OCI-M2 (cell line): ENCODE data around the gene RIMOC1.
A peak's percentile ranks its signal among the peaks of the same experiment; 100 is the strongest.

Experiments
- DNase-seq: peaks from one replicate; lab custom pipeline; 2025; ENCODE audit not compliant: unreplicated experiment; lab: John Stamatoyannopoulos, UW

RIMOC1 gene, protein sequence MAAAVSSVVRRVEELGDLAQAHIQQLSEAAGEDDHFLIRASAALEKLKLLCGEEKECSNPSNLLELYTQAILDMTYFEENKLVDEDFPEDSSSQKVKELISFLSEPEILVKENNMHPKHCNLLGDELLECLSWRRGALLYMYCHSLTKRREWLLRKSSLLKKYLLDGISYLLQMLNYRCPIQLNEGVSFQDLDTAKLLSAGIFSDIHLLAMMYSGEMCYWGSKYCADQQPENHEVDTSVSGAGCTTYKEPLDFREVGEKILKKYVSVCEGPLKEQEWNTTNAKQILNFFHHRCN

DNA sequence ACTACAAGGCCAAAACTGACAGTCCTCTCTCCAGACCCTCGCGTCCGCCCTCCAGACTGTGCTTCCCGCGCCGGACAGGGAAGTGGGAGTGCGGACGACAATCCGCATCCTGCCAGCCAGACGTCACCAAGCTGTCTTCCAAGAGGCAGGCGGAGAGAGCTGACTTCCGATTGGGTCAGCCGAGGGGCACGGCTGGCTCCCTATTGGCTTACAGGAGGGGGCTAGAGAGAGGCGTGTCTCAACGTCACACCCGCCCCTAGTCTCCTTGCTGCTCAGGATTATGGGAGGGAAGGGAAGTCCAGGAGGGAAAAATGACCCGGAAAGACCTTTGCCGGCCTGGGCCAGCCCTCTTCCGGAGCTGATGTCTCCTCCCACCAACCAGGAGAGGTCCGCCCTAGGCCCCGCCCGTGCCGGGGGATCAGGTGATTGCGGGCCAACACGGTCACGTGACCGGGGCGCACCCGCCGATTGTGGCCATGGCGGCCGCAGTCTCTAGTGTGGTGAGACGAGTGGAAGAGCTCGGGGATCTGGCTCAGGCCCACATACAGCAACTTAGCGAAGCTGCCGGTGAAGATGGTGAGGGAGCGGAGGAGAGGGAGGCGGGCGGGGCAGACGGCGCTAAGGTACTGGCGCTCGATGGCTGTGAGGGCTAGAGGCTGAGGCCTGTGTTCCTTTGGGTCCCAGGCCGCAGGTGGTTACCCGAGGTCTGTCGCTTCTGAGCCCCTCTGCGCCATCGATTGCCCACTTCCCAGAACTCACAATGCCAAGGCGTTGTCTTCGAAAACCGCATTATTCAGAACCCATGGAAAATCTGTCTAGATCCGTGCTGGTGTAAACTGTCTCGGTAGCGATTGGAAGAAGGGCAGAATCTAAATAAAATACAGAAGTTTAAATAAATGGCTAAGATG lies at the start of gene RIMOC1:
Gene RIMOC1 (plus strand): TSS at position 453 of the 908 bp plus-strand sequence. CDS start 24 bp downstream, at position 477.
- peak; percentile 63 for DNase-seq

DNA sequence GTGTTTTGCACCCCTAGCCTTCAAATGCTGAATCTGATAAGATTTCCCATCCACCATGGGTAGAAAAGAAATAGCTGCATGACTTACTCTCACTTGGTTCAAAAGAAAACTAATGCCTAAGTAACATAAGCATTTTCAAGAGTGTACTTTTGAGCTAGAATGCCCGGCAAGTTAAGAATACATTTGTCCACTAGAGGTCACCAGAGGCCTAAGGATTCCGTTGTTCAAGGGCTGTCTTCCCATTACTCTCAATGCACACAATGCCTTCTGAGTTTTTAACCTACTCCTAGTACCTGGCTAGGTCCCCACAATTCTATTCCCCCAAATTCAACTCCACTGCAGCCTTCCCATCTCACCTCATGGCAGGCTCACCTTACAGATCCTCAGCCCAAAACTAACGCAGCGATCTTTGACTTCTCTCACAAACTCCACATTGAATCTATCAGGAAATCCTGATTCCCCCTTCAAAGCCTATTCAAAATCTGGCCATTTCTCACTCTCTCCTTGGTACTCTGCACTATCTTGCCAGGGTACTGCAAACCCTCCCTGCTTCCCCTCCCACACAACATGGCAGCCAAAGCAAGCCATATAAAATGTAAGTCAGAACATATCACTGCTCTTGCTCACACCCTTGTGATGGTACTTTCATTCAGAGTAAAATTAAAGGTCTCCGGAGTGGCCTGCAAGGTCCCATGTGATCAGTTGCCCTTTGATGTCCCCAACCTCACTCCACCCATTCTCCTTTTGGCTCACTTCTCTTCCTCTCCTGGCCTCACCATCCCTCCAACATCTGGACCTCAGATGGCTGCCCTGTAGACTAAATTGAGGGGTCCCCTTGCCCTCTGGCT lies 47.3 kb upstream of the RIMOC1 start:
- DNase-seq = peak; percentile 31

DNA sequence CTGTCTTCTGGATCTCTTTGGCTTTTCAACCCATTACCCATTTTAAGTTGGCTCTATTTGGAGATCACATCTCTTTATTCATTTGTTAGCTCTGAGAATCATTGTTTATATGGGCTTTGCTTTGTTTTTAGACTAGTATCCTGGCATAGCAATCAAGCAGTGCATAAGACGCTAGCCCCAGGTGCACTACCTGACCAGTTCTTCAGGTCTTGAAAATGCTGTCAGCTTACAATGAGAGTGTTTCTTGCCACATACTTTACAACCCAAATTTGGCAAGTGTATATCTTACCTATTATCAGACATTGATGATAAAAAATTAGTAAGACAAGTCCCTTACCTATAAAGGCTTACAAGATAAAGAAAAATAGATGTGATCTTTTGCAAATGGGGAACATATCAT lies 46.2 kb upstream of the RIMOC1 start:
- no peak for DNase-seq

DNA sequence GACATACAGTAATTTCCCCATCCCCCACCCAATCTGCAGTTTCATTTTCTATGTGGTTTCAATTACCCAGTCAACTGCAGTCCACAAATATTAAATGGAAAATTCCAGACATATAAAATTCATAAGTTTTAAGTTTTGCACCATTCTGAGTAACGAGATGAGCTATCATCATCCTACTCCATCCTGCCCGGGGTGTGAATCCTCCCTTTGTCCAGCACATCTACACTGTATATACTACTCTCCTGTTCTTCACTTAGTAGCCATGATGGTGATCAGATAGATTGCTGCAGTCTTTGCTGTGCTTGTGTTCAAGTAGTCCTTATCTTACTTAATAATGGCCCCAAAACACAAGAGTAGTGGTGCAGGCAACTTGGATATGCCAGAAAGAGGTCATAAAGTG lies 45.3 kb upstream of the RIMOC1 start:
- no peak for DNase-seq

DNA sequence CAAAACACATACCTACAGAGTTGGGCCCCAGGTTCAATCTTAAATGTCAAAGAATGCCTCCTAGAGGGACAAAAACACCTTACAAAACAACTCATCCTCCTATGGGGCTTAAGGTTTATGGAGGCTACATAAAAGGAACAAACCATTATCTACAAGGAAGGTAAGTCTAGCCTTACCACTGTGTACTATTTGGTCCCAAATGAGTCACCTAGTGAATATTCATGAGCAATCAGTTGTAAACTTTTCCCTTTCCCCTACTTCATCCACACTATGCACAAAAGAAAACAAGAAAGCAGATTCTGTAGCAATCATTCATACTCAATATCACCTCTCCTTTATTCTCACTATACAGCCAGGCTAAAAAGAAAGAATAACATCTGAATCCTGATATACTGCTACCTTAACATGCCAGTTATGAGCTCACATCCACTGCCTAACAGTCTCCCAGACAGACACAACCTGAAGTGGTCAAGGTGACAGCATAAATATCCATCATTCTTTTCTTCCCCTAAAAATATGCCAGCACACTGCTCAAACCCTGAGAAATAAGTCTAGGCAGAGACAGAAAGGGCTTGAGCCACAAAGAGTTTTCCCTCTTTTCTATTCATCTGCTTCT lies 40.2 kb upstream of the RIMOC1 start:
- DNase-seq = no peak

DNA sequence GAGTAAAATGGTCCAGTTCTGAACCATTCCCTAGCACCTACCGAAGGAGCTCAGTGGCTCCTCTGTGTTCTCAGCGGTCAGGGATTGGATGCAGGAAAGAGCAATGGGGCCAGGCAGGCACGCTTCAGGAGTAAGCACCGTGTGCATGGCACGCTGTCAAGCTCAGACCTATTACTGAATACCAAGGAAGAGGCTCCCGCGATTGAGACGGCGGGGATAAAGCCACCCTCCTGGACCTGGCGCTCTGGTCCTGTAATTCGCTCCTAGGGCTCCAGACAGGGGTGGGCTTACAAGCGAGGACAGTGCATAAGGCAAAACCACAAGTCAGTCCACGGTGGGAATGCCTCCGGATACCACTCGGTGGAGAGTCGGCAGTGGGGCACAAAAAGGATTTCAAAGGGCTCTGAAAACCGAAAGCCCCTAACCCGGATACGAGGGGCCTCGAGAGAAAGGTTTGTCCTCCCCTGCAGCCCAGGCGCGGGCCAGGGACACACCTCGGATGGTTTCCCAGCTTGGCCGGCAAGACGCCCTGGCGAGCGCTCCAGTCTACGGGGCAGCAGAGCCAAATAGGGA lies 34.9 kb upstream of the RIMOC1 start:
- no peak for DNase-seq

DNA sequence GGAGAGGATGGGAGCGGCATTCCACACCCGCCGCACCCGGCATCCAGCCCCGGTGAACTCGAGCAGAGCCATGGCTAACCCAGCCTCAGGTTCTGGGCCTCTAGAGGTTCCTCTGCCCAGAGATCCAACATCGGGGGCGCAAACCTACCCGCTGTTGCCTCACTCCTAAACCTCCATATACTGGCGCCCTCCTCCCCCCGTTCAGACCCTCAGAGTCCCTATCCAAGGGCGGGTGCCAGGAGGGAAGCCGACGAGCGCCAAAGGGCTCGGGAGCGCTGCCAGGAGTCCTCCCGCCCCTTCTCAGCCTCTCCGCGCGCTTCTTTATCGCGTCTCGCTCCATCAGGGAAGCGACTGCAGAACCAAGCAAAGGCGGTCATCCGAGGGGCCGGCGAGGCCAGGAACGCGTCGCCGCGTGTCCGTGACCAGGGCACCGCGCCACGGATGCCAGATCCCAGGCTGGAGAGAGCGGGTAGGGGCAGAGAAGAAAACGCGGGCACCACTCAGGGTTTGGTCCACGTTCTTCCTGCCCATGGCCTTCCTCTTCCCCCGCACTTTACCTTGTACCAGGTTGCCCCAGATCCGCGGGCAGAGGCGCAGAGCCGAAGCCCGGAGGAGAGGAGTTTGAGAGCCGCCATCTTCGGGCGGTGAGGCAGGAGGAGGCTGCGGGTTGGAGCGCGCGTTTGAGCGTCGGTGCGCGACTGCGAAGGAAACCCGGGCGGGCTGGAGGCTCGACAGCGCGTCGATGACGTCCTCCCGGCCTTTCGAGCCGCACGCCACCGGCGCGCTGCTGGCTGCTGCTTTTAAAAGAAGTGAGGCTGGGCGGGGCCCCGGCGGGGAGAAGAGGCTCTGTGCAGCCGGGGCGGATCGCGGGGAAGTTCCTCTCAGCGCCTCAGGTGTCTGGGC lies 34.2 kb upstream of the RIMOC1 start, which contains the start of gene OXCT1:
Gene OXCT1 (minus strand): TSS at position 702 of the 903 bp plus-strand sequence. CDS start 67 bp downstream, at position 635.
- DNase-seq = no peak

DNA sequence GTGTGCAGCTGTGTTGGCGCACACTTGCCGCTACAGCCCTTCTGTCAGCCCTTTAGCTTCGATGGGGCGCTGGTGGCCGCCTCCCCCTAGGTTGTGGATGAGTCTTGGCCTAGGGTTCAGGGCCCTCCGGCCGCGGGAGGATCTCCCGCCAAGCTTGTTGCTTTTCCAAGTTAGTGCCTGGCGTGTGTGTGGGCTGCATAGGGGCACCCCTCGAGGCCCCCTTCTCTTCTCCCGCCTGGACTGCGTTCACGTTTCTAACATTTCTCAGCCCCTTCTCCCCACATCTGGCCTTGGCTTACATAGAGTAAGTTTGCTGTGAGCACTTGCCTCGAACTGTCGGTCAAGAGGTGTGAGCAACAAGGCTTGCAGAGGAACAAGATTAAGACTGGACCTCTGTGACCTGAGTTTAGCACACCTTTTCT lies 33.5 kb upstream of the RIMOC1 start:
- DNase-seq = no peak

DNA sequence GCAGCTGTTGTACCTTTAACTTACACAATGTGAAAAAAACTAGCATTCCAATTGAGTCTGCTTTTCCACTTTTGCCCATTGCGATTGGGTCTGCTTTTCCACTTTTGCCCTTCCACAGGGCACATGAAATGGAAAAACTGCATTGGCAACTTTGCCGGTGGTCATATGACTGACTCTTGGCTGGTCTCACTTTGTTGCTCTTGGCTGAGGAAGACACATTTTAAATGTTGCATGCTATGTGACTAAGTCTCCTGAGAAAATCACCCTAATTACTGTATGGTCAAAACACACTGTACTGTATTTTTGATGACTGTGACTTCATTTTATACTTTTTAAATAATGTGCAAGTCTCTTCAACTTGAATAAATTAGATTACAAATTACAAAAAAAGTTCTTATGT lies 32.3 kb upstream of the RIMOC1 start:
- no peak for DNase-seq

DNA sequence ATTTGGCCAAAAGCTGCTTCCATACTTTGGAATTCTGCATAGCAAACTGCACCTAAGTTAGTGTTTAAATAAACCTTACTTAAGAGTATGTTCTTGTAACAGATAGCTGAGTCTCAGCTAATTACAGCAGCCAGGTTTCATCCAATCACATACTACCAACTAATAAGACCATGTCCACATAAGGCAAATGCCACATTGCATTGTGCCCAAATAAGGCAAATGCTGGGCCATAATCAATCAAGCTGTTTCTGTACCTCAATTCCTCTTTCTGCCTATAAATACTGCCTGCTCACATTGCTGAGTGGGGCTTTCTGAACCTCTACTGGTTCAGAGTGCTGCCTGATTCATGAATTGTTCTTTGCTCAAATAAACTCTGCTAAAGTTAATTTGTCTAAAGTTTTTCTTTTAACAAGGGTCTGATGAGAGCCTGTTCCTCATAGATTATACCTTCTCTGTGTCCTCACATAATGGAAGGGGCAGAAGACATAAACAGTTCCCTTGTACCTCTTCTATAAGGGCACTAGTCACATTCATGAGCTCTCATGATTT lies 29.6 kb upstream of the RIMOC1 start:
- DNase-seq = no peak

DNA sequence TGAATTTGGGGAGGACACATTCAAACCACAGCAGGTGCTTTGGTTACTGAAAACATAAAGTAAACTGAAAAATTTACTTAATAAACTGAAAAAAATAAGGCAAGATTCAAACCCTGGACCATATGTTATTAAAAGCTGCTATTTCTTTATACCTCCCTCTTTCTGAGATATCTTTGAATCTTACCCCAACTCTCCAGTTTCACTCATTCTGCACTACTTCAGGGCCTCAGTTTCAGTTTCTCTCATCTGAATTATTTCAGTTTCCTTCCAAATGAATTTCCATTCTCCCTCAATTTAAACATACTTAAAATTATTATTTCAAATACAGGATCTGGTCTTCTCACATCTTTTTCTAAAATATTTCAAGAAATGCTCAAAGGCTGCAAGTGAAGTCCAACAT lies 29.0 kb upstream of the RIMOC1 start:
- DNase-seq = no peak

DNA sequence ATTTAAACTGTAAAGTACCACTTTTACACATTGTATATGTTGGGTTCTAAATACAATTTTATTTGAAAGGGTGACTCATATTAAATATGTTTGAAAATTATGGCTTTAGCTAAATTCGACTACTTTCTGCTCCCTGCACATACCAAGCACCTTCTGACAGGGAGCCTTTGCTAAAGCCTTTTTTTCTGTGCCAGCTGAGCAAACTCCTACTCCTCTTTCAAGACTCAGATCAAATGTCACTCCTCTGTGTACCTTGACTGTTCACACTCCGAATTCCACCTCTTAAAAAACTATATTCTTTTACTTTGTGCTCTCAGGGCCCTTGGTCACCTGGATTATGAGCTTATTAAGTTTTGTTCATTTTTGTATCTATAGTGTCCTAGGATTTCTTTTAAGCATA lies 27.5 kb upstream of the RIMOC1 start:
- DNase-seq = no peak

DNA sequence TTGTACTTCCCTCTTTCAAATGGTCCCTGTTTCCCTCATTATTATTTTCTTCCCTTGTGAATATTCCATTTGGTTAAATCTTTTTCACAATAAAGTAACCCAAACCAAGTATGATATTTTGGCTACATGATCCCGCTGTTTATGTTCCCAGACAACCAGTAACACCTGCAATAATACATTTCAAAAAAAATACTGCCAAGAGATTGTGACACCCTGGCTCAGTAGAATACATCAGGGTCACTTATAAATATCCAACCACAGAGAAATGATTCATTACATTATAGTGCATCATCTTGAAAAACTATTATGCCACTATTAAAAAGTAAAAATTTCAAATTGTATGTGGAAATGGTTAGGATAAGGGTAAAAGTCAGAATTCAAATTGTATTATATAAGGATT lies 26.7 kb upstream of the RIMOC1 start:
- DNase-seq = no peak

DNA sequence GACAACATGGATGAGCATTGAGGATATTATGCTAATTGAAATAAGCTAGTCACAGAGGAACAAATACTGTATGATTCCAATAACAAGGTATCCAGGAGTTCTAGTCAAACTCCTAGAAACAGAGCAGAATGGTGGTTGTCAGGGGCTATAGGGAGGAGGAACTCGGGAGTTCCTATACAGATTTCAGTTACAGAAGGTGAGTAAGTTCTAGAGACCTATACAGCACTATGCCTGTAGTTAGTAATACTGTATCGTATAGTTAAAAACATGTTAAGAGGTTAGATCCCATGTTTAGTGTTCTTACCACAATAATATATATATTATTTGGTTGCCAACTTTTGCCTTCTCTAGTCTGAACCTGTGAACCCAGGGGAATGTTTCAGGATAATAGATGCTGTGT lies 26.0 kb upstream of the RIMOC1 start:
- DNase-seq = no peak

DNA sequence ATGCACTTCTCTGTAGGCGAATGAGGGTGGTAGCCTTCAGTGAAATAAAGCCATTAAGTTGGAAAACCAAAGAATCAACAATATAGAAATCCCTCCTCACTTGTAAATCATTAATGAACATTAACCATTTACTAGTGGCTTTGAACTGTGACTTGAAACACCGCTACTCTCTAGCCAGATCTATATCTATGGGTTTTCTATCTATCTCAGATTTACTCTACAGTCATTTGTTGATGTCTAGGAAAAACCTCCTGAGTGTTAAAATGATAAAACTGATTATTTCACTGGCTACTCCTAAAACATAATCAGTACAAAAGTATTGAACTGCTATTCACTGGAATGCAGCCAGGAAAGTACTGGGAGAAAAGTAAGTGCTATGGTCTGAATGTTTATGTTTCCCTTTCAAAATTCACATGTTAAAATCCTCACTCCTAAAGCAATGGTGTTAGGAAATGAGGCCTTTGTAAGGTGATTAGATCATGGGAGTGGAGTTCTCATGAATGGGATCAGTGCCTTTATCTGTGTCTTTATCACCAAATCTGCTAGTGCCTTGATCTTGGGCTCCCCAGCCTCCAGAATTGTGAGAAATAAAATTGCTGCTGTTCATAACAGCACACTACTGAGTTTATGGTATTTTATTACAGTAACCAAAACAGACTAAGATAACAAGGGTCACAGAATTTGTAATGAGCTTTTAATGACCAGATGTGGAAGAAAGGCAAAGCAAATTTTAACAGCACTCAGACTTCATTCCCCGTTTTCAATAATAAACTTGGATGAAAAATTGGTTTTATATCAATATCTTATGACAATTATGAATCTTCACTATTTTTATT lies 25.3 kb upstream of the RIMOC1 start:
- no peak for DNase-seq

DNA sequence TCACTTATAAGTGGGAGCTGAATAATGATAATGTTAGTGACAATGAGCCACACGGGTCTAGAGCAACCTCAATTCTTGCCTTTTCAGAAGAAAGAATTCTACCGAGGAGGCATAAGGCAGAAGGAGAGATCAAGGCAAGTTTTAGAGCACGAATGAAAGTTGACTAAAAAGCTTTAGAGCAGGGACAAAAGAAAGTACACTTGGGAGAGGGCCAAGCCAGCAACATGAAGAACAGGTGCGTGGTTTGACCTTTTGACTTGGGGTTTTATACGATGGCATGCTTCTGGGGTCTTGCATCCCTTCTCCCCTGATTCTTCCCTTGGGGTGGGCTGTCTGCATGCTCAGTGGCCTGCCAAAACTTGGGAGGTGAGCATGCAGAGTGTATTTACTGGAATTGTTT lies 21.4 kb upstream of the RIMOC1 start:
- DNase-seq = no peak

DNA sequence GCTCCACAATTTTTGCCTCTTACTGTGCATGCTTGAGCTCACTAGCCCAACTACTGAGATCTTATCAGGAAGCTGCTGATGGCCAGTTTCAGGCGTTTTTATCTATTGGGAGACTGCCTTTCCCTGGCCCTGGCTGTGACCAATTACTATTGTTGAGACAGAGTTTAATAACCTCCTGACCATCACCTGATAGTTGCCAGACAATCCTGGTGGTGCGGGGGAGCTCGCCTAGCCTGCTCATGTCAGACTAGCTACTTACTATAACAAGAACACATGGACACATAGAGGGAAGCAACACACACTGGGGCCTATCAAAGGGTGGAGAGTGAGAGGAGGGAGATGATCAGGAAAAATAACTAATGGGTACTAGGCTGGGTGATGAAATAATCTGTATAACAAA lies 20.9 kb upstream of the RIMOC1 start:
- no peak for DNase-seq

DNA sequence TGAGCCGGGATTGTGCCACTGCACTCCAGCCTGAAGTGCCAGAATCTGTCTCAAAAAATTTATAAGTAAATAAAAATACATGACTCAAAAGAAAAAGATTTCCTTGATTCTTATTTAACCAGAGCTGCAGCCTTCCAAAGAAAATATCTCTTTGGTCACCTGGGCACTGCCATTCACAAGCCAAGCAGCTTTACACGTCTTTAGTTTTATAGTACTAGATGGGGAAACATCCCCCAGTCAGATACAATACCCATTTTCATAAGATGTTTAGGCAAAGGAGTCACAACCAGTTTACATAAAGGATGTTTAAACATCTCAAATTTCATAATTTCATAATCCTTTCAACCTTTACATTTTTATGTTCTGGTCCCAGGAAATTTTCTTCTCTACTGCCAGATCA lies 20.2 kb upstream of the RIMOC1 start:
- no peak for DNase-seq
